ENCODE results near the gene RPS18.
A peak's percentile ranks its signal among the peaks of the same experiment; 100 is the strongest.
"Not testable (repeated sequence)": the region's sequence is repeated elsewhere in the genome, so short reads cannot be mapped to it uniquely, and the experiment has no call there.

The RPS18 gene

DNA sequence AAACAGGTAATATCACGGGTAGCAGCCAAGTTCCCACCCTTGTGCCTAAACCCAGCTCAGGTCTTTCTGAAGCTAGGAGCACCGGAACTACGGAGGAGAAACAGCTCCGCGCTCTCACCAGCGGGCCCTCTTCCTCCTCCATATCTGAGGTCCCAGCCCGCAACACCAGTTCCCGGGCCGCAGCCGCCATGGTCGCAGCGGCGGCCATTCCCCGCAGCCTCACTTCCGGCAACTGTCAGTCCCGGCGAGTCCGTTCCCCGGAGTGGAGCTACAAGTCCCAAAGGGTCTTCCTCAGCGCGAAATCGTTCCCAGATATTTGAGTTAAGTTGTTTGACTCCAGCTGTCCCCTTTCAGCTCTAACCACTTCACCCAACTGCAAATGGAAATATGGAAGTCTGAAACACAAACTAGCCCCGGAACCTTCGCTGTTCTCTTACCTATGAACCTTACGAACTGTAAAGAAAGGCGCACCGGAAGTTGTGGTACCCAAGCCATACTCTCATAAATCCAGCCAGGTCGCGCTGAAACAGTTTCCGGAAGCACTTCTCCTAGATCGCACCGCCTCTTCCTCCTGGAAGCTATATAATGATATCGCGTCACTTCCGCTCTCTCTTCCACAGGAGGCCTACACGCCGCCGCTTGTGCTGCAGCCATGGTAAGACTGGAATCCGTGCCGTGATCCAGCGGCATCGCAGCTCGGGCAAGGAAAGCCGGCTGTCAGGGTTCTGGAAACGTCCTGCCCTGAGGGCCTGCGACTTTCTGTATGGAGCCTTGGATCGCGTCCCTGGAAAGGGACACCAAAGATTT lies at the start of gene RPS18, which contains the start of gene VPS52:
Gene RPS18, plus strand, starts transcription at position 608 of the 807 bp plus-strand sequence. Its CDS starts 45 bp downstream, at position 653.
Gene VPS52, minus strand, starts transcription at position 409 of the 807 bp plus-strand sequence. Its CDS starts 201 bp downstream, at position 208.
- DNase-seq, result peak; percentile 96 to 98

DNA sequence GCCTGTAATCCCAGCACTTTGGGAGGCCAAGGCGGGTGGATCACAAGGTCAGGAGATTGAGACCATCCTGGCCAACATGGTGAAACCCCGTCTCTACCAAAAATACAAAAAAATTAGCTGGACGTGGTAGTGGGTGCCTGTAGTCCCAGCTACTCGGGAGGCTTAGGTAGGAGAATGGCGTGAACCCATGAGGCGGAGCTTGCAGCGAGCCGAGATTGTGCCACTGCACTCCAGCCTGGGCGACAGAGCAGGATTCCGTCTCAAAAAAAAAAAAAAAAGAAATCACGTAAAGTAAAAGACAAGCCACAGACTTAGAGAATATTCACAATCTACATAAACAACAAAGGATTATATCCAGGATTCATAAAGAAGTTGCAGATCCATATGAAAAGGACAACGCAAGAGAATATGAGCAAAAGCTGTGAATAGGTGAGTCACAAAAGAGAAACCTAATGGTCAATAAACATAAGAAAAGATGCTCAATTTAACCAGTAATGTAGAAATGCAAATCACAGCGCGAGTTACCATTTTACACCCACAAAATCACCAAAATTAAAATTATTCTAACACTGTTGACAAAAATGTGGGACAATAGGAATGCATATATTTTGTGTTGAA lies 45.3 kb upstream of the RPS18 start:
- not testable (repeated sequence) for DNase-seq

DNA sequence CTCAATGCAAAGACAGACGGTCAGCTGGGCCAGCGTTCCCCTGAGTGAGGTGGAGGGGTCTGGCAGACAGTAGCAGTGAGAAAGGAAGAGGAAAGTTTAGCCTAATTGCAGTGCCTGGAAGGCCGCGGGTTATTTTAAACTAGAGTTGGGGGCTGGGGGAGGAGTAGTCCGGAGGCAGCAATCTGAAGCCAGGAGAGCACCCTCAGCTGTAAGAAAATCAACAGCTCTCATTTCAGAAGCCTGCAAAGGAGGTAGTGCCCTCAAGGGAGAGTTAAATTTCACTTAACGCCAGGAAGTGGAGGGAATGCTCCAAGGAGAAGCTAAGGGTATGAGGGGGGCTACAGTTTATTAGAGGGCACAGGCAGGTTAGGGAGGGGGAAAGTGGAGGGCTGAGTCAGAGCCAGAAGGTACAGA lies 36.6 kb upstream of the RPS18 start:
- no peak for DNase-seq

DNA sequence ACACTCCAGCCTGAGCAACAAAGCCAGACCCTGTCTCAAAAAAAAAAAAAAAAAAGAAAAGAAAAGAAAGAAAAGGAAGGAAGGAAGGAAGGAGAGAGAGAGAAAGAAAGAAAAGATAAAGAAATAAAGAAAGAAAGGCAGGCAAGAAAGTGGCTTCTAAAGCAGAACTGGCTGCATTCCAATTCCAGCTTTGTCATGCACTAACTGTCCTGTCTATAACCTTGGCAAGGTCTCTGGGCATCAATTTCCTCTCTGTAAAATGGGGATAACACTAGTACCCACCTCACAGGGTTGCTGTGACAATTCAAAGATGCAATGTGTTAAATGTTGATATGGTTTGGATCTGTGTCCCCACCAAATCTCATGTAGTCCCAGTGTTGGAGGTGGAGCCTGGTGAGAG lies 35.5 kb upstream of the RPS18 start:
- no peak for DNase-seq

DNA sequence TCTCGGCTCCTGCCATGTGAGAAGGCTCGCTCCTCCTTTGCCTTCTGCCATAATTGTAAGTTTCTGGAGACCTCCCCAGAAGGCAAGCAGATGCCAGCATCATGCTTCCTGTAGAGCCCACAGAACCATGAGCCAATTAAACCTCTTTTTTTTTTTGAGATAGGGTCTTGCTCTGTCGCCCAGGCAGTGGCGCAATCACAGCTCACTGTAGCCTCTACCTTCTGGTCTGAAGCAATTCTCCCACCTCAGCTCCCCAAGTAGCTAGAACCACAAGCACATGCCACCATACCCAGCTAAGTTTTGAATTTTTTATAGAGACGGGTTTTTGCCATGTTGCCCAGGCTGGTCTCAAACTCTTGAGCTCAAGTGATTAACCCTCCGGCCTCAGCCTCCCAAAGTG lies 35.0 kb upstream of the RPS18 start:
- DNase-seq, result no peak

DNA sequence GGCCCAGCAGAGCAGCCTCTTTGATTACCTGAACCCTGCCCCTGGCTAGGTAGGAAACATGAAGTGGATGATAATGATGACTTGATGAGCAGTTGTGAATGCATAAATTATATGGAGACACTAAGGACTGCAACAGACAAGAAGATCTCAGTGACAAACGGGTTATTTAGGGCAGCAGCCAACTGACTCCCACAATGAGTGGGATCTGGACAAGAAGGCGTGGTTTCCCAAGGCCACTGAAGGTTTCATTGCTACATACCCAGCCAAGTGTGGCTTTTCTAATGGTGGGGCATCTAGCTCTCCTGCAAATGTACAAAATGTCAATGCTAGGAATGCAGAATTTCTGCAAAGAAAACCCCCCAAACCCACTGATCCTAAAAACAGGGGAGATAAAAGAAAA lies 34.1 kb upstream of the RPS18 start:
- DNase-seq, result no peak

DNA sequence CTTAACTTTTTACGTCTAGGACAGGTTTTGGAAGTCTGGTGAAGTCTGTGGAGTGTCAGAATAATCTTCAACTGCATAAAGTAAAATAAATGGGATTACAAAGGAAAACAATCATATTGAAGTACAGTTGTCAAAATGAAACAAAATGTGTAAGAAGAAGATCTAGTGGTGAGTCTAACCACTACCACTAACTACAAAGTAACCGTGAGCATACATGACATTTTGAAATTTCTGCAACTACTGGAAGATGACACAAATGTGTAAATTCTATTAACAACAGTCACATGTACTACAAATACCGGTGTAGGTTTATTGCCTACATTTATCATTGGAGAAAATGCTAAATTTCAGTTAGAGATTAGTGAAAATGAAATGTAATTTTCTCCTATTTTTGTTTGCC lies 29.9 kb upstream of the RPS18 start:
- DNase-seq, result no peak

DNA sequence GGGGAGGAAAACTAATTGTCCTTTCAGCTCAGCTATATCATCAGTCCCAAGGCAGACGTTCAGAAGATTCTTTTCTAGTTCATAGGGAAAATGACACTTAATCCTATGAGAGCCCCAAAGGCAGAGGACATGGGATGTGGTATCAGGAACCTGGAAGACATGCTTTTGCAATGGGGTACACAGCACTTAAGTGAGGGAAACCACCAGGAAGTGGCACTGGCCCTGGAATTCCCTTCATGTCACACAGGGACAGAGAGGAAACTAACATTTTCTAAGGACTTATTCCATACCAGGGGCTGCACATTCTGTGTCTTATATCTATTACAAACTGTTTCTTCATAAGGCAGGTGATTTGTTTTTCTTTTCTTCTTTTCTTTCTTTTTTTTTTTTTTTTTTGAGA lies 28.4 kb upstream of the RPS18 start:
- DNase-seq, result no peak

DNA sequence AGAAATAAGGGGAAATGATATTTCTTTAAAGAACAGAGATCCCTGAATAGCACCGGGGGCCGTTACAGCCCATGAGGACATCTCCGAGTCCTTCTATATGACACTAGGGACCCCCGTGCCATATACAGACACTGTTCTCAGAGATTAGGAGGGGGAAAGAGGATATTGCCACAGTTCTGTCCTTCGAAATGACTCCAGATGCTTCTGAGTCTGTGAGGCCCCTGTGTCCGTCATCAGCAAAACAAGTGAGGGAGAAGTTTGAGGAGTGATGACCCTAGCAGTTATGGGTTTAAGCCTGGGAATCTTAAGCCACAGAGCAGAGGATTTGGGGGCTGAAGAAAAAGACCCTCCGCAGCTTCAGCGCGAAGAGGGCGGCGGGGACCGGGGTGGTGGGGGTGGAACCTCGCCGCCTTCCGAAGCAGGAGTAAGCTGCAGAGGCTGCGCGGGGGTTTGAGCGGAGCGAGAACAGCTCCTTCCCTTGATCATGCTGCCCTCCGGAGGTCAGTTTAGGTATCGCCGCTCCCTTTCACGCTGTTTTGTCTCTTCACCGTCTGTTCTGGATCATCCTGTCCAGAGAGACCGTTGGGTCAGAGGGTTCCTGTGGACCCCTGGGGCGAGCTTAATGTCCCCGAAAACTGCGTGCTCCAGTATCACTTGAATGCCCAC lies 23.8 kb upstream of the RPS18 start:
- peak; percentile 66 to 83 for DNase-seq

DNA sequence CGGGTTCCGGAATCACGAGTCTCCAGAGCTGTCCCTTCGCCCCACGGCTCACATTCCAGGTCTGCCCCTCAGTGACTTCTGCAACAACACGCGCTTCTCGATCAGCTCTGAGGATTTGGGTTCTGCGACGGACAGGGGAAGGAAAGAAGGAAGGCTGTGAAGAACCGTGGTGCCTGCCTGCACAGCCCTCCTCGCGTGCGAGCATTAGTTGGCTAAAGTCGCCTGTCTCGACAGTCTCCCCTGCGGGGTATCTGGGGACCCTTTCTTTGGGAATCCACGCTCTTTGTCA lies 23.3 kb upstream of the RPS18 start:
- no peak for DNase-seq

DNA sequence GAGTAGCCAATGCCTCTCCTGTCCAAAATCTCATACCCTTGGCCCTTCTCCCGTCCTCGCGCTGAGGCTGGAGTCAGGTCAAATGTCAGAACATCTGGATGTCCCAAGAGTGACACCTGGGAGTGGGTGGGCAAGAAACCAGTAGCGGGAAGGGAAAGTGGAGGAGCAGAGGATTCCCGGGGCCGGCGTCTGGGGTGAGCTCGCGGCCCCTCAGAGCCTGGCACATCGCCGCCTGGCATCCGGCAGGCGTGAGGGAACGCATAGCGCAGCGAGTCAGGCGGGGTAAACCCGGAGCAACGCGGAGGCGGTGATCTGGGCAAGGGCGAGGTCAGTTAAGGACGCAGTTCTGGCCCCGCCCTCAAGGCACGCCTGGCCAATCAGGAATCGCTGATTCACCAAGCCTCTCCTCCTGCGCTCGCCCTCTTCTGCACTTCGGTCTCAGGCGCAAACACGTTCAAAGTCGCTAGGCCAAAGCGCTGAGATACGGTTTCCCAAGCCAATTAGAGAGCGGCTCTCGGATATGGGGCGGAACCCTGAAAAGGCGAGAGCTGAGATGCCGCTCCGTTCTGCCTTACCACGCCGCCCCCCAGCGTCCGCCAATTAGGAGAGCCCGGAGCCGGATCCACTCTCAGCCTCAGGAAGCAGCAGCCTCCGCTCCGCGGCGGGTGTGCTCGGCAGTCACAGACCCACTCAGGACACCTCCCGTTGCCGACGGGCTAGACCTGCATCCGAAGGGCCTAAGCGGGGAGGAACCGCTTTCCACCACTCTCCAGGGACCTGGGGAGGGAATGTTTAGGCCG lies 22.7 kb upstream of the RPS18 start:
- DNase-seq, result peak; percentile 95 to 98

DNA sequence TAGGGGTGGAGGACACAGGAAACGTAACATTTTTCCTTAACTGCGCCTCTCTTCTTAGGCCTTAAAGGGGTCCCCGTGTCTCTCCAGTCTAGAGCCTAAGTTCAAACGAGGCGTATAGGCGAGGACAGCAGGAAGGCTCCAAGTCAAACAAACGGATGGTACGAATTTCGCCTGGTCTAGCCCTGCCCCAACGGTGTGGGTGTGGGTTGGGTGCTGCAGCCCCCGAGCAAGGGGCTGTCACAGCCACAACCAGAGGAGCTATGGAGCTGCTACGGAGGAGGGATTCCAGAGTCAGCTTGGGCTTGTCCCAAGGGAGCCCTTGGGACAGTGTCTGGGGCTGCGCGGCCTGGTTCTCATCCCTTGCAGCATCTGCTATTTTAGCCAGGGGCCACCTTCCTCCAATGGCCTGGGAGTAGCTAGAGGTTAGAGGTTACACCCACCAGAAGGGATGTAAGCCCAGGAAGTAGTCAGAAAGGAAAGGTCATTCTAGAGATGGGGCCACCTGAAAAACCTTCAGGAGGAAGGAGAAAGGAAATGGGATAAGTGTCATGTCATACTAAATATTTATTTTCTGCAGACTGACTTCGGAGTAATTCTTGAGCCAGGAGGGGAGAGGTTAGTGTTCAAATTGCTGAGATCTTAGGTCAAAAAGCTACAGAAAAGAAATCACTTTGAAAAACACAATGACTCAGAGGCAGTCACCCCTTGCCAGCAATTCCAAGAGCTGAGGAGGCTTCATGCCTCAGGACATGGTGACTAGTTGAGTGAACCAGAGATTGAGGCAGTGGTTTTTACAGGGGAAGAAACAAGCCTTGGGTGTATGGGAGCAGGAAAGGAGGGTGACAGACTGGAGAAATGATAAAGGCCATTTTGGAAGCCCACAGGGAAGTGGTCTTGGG lies 21.9 kb upstream of the RPS18 start:
- no peak for DNase-seq

DNA sequence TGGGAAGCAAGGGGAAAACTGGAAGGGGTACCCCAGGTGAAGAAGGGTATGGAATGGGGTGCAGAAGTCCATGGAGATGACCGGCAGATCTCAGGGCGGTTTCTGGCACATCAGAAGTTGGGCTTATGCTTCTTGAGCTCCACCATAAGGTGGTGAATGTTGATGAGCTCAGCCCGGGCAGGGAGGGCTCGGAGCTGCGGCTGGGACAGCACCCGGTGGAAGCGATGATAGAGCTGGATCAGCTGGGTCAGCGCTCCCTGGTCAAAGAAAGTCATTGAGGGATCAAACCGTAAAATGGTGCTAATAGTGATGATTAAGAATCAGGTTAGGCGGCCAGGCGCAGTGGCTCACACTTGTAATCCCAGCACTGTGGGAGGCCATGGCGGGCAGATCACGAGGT lies 21.1 kb upstream of the RPS18 start:
- no peak for DNase-seq

DNA sequence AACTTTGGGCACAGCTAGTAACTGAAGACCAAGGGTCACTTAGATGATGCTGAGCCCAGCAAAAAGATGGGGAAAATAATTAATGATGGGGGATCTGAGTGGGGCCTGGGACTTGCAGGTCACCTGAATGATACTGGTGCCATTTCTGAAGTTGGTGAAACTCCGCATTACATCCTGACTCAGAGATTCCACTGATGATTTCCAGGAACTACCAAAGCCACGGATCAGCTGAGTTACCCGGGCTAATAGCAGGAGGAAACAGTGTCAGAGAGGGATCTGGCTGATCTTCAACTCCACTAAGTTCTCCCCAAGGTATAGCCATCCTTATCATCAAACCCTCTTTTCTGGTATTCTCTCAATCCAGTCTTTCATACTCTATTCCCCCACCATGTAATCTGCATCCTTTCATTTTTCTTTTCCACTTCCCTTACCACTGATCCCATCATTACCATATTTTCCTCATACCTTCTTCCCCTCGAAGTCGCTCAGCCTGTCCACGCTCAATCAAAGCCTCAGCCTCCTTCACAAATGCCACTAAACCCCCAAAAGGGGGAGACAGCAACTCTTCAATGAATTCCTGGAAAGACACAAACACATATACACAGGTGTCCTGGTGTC lies 20.4 kb upstream of the RPS18 start:
- DNase-seq, result no peak

DNA sequence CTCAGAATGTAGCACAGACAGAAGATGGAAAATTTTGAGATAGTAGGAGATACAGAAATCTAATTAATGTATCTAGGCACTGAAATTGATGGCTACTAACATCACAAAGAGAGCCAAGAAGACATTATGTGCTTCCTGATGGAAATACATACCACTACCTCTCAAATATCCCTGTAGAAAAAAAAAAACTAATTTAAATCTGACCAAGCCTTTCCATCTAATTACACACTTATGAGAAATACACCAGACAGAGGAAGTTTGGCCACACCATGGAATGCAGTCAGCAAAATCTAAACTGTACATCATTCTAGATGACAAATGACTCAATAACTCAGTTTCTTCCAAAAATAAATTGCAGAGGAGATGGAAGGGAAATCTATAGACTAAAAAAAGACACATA lies 19.1 kb upstream of the RPS18 start:
- no peak for DNase-seq

DNA sequence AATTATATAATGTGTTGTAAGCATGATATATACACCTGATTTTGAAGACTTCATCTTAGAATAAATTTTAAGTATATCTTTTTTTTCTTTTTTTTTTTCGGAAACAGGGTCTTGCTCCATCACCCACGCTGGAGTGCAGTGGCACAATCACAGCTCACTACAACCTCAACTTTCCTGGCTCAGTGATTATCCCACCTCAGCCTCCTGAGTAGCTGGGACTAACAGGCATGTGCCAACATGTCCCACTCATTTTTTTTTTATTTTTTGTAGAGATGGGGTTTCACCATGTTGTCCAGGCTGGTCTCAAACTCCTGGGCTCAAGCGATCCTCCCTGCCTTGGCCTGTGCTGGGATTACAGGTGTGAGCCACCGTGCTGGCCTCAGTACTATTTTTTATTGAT lies 17.3 kb upstream of the RPS18 start:
- no peak for DNase-seq

DNA sequence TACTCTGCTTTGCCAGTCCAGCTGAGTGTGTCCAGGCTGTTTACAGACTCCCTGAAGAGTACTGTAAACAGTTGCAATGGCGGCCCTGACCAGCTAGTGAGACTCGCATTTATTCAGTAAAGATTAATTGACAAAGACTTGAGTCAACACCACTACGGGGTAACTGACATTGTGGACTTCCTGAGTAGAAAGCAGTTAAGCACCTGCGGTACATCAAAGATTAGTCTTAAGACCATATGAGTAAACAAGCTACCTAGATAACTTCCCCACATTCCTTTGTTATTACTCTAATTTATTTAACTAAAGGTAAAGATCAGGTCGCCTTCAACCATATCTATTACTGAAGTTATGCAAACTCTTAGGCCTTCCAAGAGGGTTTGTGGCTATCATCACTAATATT lies 12.8 kb upstream of the RPS18 start:
- DNase-seq, result no peak

DNA sequence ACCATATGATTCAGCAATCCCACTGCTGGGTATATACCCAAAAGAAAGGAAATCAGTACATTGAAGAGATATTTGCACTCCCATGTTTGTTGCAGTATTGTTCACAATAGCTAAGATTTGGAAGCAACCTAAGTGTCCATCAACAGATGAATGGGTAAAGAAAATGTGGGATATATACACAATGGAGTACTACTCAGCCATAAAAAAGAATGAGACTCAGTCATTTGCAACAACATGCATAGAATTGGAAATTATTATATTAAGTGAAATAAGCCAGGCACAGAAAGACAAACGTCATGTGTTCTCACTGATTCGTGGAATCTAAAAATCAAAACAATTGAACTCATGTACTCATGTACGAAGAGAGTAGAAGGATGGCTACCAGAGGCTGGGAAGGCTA lies 9.4 kb upstream of the RPS18 start:
- DNase-seq, result not testable (repeated sequence)

DNA sequence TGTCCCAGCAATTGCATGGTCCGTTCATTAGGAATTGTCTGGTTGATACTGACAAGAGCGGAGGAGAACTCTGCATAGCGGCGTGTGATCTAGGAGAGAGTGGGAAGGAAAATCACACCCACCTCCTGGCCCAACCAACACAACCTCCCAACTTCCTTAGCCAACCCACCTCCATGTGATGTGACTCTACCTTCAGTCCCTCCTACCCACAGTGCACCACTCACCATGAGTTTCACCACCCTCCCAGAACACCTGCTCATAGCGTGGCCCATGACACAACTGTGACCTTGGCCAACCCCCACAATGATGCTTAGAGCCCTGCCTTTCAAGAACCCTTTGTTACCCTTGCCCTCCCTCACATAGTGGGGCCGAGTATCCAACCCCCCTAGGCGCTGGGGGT lies 7.9 kb upstream of the RPS18 start:
- no peak for DNase-seq

DNA sequence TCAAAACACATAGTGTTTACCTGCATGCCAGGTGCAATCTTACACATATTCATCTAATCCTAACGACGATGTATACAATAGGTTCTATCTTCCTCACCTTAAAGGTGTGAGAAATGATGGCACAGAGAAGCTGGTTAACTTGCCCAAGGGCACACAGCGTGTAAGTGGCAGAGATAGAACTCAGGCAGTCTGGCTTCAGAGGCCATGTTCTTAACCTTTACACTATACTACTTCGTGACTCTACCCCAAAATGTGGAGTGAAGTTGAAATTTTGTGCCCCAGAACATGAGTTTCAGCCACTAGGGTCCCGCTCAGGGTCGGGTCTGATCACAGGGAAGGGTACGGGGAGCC lies 783 bp upstream of the RPS18 start:
- no peak for DNase-seq

DNA sequence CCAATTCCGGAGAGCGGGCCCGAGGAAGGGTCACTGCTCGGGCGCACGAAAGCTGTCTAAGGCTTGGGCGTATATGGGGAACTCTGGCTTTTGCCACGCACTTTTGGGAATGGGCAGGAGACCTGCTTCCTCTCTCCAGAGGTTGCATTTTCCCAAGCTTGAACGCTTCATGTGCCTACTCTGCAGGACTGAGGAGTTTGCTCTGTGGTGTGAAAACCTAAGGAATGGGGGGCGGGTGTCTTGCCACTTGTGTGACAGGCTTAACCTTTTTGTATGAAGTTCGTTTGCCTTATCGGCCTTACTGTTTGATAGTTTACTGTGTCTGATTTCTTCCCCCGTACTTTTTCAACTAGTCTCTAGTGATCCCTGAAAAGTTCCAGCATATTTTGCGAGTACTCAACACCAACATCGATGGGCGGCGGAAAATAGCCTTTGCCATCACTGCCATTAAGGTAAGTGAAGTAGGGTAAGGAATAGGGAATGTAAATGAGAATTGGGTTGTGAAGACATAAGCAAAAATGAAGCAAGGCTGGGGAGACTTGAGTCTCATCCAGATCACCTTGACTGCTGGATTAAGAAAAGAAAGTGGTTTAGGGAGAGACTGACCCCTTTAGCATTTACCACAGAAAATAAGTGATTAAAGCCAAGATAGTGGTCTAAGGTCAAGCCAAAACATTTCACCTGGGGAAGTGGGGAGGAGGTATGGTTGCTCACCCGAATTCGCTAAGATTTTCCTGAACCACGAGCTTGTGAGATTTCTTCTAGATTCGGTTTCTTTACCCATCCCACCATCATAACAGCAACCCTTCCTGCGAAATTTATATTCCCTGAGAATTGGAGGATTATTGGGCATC lies 627 bp downstream of the RPS18 start:
- no peak for DNase-seq

Data from bone marrow (tissue), 2 donors.